Measurements from ENCODE around the gene IL17RE.

The IL17RE gene

GRCh38 chr3:9951962-9952805 lies 49.5 kb downstream of the IL17RE start, which contains the start of gene PRRT3:
Gene PRRT3, minus strand, starts transcription at chr3:9952408. Its CDS starts 2,293 bp downstream, at chr3:9950115.
- DNase-seq (ENCODE audit: low spot score): peak; percentile 46

- DNase-seq (ENCODE audit: low spot score): no peak
These were observed 52.4 kb downstream of the IL17RE start for GRCh38 chr3:9955067-9955502.

GRCh38 chr3:9955611-9956352 lies 53.1 kb downstream of the IL17RE start:
- no peak for DNase-seq (ENCODE audit: low spot score)

- DNase-seq (ENCODE audit: low spot score): no peak
These were observed 54.6 kb downstream of the IL17RE start for GRCh38 chr3:9957214-9957613.

- DNase-seq (ENCODE audit: low spot score): no peak
These were observed 62.7 kb downstream of the IL17RE start for GRCh38 chr3:9965200-9965875.
